GM10266 (cell line): Measurements from ENCODE around the gene IL1RAPL2.
A peak's percentile ranks its signal among the peaks of the same experiment; 100 is the strongest.
"Not testable (repeated sequence)": the region's sequence is repeated elsewhere in the genome, so short reads cannot be mapped to it uniquely, and the experiment has no call there.

ENCODE experiments used
- DNase-seq: peaks from one replicate; pipeline ENCODE4 v3.0.0; 2012; ENCODE audit errors: extremely low spot score
- CTCF ChIP-seq: IDR thresholded peaks from 2 replicates; pipeline ENCODE4 v1.5.1; 2012; ENCODE audit warnings: mild to moderate bottlenecking, low read depth; ENCODE audit not compliant: control insufficient read depth, insufficient read depth; ENCODE audit errors: missing control alignments

IL1RAPL2 gene

GRCh38 chrX:104902070-104902469, 336.1 kb downstream of the IL1RAPL2 start:
- no peak for DNase-seq
- TF ChIP-seq CTCF, result no peak

- DNase-seq, result not testable (repeated sequence)
These were observed 343.7 kb downstream of the IL1RAPL2 start for GRCh38 chrX:104909694-104910093.

- DNase-seq, result no peak
- TF ChIP-seq CTCF, result no peak
These were observed 347.3 kb downstream of the IL1RAPL2 start for GRCh38 chrX:104913348-104913747.

GRCh38 chrX:104914686-104915085, 348.7 kb downstream of the IL1RAPL2 start:
- DNase-seq, result not testable (repeated sequence)

- no peak for DNase-seq
- no peak for TF ChIP-seq CTCF
These were observed 352.1 kb downstream of the IL1RAPL2 start for GRCh38 chrX:104918122-104918521.

GRCh38 chrX:104921584-104922205, 355.7 kb downstream of the IL1RAPL2 start:
- no peak for TF ChIP-seq CTCF
- no peak for DNase-seq

- peak; percentile 96 for TF ChIP-seq CTCF
- peak; percentile 40 for DNase-seq
These were observed 356.2 kb downstream of the IL1RAPL2 start for GRCh38 chrX:104922206-104922621.

- no peak for DNase-seq
These were observed 363.3 kb downstream of the IL1RAPL2 start for GRCh38 chrX:104929324-104929723.

More at GRCh38 chrX:104929324-104929723, 363.3 kb downstream of the IL1RAPL2 start:
- no peak for TF ChIP-seq CTCF
